ENCODE results near the gene PCMT1.

The PCMT1 gene

GRCh38 chr6:149856256-149856994 lies 106.9 kb downstream of the PCMT1 start:
- no peak for DNase-seq

- no peak for DNase-seq
Observed at GRCh38 chr6:149857541-149857940, 108.0 kb downstream of the PCMT1 start.

GRCh38 chr6:149859368-149859767 lies 109.8 kb downstream of the PCMT1 start:
- no peak for DNase-seq

- no peak for DNase-seq
Observed at GRCh38 chr6:149859938-149860337, 110.4 kb downstream of the PCMT1 start.

GRCh38 chr6:149860513-149860833 lies 110.9 kb downstream of the PCMT1 start:
- no peak for DNase-seq

All from amniotic stem cell (primary cell).